Epithelial cell of umbilical artery (primary cell): ENCODE measurements around the gene ZCCHC4. TPM values are rescaled to one million over a fixed set of nuclear protein-coding genes. Genes with fewer than 3 reads are reported as not detected.

Experiments used
- total RNA-seq: library from RNA; depleted of rRNA; stranded (reverse); fragments of >200 nt; gene quantifications from 2 replicates; pipeline ENCODE4 v1.2.3, GENCODE V29; 2014

The ZCCHC4 gene, protein sequence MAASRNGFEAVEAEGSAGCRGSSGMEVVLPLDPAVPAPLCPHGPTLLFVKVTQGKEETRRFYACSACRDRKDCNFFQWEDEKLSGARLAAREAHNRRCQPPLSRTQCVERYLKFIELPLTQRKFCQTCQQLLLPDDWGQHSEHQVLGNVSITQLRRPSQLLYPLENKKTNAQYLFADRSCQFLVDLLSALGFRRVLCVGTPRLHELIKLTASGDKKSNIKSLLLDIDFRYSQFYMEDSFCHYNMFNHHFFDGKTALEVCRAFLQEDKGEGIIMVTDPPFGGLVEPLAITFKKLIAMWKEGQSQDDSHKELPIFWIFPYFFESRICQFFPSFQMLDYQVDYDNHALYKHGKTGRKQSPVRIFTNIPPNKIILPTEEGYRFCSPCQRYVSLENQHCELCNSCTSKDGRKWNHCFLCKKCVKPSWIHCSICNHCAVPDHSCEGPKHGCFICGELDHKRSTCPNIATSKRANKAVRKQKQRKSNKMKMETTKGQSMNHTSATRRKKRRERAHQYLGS
- 9.1 and 10.5 TPM in 2 replicates for total RNA-seq

GRCh38 chr4:25312496-25313200, at the start of gene ZCCHC4:
TSS of gene ZCCHC4 (plus strand) at chr4:25312774. CDS start at chr4:25312810, 36 bp downstream.

GRCh38 chr4:25376754-25377571, 64.4 kb downstream of the ZCCHC4 start, which contains the start of gene ANAPC4:
TSS of gene ANAPC4 (plus strand) at chr4:25377263. CDS start at chr4:25377428, 165 bp downstream.

Other genes starting within 250 kb of the ZCCHC4 start
- gene SEPSECS, start 152.3 kb upstream of the ZCCHC4 start, total RNA-seq: 6.5 and 9.3 TPM in 2 replicates
- gene PI4K2B, start 78.7 kb upstream of the ZCCHC4 start, total RNA-seq: 30.5 and 33.1 TPM in 2 replicates
- 17.2 and 30.2 TPM in 2 replicates for gene ANAPC4, start 64.5 kb downstream of the ZCCHC4 start, total RNA-seq